Activated CD4-positive, alpha-beta T cell treated with anti-CD3 and anti-CD28 coated beads, Interleukin-2, amount 50 U/mL, for 48 hours (primary cell): ENCODE data around the gene PDZK1IP1.
"Not testable (repeated sequence)": the region's sequence is repeated elsewhere in the genome, so short reads cannot be mapped to it uniquely, and the experiment has no call there.

Experiments used
- DNase-seq, 2 experiments: peaks; one replicate each; pipeline ENCODE4 v3.0.0-alpha.2; 2020

PDZK1IP1 gene

DNA sequence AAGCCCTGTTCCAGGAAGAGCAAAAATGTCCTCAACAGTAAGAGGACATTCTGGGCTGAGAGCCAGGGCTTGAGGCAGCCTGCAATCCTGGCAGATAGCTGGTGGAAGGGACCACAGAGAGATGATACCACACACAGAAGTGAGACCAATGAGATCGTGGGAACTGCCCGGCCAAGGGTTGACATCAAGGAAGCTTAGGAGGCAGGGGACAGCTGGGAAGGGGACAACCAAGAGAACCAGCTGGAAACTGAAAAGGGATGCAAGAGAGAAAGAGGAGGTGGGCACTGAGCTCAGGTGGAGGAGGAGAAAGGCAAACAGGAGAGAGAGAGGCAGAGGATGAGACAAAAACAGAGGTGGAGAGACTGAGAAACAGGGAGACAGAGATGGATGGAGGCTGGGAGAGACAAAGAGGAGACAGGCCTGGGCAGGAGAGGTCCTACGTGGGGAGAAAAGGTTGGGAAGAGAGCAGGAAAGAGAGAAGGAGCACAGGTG is 9.2 kb downstream of the PDZK1IP1 start:
- DNase-seq: no peak

DNA sequence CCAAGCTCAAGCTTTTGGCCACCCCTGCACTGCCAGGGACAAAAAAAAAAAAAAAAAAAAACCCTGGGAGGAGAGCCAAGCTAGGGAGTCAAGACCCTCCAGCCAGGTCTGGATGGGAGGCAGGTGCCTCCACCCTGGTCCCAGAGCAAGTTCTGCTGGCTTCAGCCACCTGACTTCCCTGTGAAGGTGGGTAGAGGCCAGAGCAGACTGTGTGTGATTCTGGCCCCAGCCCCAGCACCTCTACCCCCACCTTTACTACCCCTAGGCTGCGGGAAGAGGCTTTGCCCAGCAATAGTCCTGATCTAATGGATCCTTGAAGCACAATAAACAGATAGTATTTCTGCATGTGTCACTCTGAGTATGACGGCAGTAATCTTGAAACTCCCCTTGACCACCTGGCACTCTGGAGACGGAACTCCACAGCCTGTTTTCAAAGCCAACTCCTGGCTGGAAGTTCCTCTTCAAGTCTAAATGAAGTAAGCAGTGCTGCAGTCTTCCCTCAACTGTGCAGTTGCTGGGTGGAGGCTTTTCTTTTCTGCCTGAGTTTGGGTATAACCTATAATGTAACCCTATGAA is 9.8 kb downstream of the PDZK1IP1 start:
- DNase-seq: no peak

DNA sequence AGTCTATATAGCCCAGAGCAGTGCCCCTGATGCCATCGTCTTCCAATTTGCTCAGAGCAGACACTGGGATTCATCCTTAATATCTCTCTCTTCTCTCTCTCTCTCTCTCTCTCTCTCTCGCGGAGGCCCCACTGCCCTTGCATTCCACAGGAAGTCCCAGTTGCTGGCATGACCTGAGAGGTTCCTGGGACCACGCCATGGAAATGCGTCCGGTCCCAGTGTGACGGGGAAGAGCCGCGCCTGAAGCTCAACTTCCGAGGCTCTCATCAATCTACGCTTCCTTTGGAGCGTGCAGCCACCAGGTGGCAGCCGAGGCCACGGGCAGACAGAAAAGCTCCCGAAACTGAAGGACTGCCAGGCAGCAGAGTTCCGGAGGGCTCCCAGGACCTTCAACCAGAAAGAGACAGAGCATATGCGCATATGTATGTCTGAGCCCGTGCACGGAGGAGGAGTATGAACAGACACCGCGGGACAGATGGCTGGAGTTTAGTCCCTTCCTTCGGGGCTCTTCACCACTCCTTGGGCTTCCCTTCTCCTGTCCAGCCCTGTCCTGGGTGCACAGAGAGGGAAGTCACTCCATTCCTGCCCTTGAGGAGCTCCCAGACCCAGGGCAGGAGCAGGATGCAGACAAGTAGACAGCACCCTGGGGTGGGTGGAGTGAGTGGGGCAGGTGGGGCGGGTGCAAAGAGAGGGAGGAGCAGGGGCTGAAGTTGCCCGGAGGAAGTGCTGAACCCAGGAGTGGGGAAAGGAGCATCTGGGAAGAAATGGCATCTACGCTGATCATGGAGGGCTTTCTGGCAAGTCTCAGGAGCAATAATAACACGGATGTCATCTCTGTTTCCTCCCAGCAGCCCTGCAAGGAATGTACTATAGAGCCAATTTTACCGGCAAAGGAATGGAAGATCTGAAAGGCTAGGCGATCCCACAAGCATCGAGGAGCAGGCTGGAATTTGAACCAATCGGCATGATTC is 10.5 kb downstream of the PDZK1IP1 start:
- DNase-seq: peak; percentile 86 to 90

DNA sequence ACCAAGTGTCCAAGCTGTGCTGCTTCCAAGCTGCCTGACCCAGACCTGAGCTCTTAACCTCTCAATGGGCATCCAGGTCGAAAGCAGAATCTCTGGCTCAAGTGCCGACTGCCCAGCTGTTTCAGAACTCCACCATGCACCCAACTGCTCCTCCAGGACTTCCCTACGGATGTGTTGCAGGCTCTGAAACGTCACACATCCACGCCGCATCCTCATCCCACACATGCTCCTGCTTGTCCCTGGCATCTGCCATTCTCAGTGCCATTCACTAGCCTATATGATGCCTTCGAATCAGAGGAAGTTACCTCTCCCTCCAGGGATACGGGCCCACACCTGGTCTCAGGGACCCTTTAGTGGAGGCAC is 11.2 kb downstream of the PDZK1IP1 start:
- DNase-seq: no peak

DNA sequence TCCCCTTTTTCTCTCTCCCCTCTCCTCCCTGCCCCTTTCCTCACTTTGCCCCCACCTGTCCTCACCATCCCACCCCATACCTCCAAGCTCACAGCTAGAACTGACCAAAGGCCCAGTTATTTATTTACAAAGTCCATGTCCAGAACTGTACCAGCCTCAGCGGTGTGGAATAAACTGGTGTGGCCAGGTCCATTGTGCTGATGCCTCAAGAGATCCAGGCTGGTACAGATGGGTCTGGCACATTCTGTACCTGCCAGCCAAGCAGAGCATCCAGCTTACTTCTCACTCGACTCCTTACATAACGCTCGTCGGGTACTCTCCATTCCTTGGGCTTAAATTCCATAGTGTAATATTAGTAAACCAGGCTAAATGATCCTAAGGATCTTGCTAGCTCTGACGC is 11.8 kb downstream of the PDZK1IP1 start:
- no peak for DNase-seq

DNA sequence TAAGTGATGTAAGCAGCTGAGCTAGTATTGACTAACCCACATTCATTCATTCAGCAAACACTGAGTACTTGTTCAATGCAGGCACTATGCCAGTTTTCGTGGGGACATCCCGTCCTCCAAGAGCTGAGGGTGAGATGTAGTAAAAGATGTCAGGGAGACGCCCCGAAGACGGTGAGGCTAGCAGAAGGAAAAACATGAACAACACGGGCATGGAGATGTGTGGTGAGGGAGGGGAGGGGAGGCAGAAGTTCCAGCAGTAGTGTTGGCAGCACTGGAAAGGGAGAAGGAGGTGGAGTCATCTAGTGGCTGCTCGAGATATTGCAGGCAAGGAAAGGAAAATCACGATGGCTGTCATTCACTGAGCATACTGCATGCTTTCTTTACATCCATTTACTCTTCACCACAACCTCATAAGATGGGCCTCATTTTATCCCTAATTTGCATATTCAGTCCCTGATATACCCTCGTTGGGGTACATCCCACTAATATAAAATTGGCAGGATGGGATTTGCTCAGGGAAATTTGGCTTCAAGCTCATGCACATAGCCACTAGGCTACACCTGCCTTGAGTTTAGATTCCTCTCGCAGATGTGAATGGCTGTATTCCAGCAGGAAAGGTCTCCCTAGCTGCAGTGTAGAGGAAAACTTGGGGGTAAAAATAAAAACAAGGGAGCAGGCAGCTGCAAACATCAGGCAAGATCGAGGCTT is 14.5 kb downstream of the PDZK1IP1 start:
- DNase-seq: peak; percentile 49 to 61

DNA sequence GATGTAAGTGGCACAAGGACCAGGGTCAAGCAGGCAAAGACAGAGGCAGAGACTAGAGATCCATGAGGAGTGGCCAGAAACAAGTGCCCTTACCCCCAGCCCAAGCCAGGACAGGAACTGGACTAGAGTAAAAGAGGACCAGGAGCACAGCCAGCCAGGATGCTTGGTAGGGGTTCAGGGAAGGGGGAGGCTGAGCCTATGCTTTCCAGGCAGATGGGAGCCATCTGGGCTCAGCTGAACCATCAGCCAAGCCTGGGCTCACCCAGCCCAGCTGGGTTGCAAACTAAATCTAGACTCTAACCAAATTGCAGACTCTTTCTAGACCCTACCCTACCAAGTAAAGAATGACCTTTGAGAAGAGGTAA is 15.2 kb downstream of the PDZK1IP1 start:
- DNase-seq: no peak

DNA sequence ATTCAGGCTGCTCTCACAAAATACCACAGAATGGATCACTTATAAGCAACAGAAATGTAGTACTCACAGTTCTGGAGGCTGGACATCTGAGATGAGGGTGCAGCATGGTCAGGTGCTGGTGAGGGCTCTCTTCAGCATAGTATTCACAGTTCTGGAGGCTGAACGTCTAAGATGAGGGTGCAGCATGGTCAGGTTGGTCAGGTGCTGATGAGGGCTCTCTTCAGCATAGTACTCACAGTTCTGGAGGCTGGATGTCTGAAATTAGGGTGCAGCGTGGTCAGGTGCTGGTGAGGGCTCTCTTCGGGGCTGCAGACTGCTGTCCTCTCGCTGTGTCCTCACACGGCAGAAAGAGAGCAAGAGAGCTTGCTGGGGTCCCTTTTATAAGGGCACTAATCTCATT is 17.1 kb downstream of the PDZK1IP1 start:
- DNase-seq: no peak

DNA sequence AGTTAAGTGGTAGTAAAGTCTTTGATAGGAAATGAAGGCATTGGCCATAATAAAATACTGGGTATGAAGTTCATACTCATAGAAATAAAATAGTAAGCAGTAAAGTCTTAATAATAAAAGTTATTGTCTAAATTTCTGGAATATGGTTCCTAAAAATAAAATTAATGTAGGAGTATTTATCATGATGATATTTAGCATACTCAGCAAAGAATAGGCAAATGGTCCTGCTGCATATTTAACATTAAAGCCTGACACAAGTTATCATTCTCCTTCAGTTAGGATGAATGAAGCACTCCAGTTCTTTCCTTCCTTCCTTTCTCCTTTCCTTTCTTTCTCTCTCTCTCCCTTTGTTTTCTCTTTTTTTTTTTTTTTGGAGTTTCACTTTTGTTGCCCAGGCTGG is 25.3 kb downstream of the PDZK1IP1 start:
- no peak for DNase-seq

DNA sequence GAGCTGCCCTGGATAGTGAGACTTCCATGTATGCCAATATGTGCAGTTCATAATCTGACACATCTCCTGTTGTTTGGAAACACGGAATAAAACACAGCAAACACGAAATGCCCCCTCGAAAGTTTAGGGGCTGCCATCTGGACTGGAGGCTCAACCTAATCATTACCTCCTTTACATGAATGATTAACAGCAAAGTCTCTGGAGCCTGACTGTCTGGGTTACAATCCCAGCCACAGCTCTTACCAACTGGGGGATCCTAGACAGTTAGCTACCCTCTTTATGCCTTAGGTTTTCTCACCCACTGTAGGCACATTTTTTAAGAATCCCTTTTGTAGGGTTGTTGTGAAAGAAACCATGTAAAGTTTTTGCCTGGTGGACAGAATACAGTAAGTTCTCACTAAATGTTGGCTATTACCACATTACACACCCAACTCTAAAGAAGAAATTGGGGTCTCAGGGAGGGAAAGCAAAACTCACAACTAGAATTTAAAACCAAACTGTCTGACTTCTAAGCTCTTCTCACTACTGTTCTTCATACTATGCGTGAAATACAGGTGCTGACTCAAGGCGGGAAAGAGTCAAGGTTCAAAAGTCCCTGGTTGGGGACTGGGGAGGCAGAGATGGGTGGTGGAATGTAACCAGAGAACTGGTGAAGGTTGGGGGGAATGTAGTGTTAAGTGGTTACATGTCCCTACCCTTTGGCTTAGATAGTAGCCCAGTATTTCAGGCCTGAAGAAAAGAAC is 28.4 kb downstream of the PDZK1IP1 start:
- no peak for DNase-seq

DNA sequence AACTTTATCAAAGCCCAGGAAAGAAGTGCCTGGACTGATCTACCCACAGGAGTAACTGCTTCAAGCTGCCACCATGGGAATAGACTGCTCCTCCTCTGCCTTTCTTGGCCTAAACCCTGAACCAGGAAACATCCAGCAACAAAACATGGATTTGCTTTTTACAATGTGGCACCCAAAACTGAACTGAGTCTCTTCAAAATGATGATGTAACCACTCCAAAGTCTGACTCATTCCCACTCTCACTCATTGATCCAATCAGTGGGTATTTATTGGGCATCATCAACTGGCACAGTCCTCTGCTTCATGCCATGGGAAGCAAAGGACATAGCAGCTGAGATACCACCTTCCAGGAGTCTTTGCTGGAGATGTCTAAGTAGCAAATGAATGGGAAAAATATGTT is 29.1 kb downstream of the PDZK1IP1 start:
- DNase-seq: no peak

DNA sequence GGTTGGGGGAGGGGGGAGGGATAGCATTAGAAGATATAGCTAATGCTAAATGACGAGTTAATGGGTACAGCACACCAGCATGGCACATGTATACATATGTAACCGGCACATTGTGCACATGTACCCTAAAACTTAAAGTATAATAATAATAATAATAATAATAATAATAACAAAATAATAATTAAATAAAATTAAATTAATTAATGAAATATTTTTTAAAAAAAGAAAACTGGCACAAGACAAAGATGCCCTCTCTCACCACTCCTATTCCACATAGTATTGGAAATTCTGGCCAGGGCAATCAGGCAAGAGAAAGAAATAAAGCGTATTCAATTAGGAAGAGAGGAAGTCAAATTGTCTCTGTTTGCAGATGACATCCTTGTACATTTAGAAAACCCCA is 31.9 kb downstream of the PDZK1IP1 start:
- DNase-seq: not testable (repeated sequence)

DNA sequence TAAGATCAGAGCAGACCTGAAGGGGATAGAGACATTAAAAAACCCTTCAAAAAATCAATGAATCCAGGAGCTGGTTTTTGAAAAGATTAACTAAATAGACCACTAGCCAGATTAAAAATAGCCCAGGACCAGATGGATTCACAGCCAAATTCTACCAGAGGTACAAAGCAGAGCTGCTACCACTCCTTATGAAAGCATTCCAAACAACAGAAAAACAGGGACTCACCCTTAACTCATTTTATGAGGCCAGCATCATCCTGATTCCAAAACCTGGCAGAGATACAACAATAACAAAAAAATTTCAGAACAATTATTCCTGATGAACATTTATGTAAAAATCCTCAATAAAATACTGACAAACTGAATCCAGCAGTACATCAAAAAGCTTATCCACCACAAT is 33.4 kb downstream of the PDZK1IP1 start:
- DNase-seq: not testable (repeated sequence)

DNA sequence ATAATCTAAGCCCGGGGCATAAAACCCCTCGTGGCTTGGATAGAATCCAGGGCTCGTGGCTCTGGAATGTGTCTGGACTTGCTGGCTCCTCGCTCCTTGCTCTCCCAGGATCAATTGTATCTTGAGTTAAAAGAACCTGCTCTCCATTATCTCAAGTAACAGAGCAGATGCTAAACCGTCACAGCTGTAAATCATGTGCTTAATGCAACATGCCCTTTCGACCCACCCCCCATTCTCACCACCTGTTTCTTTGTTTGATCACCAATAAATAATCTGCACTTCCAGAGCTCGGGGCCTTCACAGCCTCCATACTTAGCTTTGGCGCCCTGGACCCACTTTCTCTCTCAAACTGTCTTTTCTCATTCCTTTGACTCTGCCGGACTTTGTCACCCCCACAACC is 40.7 kb downstream of the PDZK1IP1 start:
- DNase-seq: not testable (repeated sequence)

DNA sequence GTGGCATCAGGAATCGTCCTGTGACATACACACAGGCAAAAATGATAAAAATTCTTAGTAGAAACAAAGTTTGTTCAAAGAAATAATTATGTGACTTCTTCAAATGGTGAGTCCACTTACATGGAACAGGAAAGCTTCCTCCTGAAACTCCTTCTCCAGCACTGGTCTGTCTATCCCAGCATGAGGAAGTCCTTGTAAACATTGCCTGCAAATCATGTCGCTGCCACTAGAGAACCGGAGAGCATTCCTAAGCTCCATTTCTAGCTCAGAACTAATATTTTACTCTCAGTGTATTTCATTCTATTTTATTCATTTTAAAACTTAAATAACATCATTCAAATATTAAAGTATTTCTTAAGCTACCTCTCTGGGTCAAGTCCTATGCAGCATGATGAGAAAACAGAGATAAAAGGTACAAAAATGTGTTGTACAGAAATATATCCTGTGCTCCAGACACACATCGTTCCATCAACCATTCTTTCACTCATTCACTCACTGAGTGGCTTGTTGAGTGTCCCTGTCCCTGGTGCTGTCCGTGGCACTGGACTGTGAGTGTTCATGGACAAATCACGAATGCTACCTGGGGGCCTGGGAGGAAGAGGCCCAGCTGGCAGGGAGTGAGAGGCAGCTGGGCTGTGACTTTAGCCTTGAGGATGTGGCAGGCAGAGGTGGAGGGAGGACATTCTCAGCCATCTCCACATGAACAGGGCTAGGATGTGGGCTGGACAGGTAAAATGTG is 42.6 kb downstream of the PDZK1IP1 start:
- DNase-seq: no peak

DNA sequence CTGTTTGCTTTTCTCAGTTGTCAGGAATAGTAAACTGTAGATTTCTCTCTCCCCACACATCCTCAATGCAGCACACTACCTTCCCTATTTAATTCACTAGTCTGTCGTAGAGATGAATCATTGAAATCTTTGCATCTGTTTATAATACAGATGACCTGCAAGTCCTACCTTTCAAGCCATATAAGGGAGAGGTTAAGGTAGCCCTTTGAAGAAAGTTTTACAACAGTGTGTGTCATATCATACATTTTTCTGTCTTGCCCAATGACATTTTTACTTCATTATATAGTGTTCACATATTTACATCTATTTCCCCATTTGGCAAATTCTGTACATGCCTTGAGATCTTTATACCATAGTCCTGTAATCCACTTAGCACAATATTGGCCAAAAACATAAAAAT is 43.3 kb downstream of the PDZK1IP1 start:
- not testable (repeated sequence) for DNase-seq

DNA sequence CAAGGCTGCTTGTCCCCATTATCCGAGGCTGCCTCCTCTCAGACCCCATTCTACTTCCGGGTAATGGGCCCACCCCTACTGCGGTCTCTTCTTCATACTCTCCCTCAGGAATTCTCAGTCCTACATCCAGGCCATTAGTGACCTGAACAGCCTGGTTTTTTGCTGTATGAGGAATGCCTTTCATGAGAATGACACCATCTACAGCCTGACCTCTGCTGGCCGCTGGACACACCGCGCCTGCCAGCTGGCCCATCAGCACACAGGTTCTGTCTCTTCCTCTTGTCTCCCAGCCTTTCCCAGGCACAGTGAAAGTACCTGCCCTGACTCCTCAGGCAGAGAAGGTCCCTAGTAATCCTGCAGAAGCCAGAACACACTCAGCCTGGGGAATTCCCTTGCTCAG is 46.2 kb downstream of the PDZK1IP1 start:
- DNase-seq: not testable (repeated sequence)

DNA sequence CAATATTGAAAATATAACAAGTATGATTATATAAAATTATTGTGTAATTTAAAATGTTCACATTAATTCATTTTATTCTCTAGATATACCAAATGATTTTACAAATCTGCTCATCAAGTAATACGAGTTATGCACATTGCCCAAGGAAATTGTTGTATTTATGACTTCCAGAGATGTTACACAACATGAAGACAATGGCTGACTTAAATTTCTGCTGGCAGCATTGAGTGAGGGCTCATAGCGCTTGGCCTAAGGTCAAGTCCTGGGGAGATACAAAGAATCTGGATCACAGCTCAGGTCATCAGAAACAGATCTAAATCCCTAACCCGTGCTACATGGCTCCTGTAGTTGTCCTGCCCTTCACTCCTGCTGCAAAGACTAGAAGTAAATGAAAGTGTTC is 49.5 kb downstream of the PDZK1IP1 start:
- DNase-seq: not testable (repeated sequence)

DNA sequence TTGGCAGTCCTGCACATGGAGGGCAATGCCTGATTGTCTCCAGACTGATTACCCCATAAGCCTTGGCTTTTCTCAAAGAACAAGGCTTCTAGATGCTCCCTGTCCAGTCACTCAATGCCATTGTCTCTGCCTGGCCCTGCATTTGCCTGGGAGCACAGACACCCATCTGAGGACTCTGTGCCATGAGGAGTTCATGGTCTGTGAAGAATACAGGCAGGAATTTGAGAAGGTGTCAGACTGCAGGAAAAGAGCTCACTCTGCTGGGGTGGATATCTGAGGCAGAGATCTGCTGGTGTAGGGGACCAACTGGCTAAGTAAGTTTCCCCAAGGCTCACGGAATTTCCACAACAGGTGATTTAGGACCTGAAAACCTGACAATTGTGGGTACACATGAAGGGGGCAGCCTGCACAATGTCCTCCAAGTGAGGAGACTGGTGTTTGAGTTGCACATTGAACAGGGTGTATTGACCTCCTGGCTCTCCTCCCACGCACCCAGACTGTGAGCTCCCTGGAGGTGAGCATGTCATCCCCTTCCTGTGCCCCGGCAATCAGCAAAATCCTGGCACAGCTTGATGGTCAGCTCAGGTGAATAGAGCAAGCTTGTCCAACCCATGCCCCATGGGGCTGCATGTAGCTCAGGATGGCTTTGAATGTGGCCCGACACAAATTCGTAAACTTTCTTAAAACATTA is 51.8 kb downstream of the PDZK1IP1 start:
- no peak for DNase-seq

DNA sequence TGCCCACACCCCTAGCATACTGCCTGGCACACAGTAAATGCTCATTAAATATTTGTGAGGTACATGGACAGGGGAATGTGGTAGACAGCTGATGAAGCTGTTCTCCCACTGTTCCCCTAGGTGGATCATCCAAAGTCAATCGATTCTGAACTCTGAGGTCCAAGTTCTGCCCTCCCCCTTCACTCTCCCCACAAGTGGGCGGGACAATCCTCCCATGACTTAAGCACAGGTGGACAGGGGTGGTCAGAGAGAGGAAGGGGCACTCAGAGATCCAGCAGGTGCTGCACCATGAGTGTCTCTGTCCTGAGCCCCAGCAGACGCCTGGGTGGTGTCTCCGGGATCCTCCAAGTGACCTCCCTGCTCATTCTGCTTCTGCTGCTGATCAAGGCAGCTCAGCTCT is 52.6 kb downstream of the PDZK1IP1 start, which contains the start of gene CYP4A22:
TSS of gene CYP4A22 (plus strand) at position 244 of the 400 bp plus-strand sequence. CDS start at position 289, 45 bp downstream.
- no peak for DNase-seq
